ENCODE results near the gene ACSM2B. TPM values are rescaled to one million over a fixed set of nuclear protein-coding genes. Genes with fewer than 3 reads are reported as not detected.
"Not testable (repeated sequence)": the region's sequence is repeated elsewhere in the genome, so short reads cannot be mapped to it uniquely, and the experiment has no call there.

The ACSM2B gene
- total and polyA plus RNA-seq, 8 donors = 0.21 to 0.76 (median 0.53) TPM; not detected in 4

- H3K27ac ChIP-seq = no peak overlapping the region
- H3K4me1 ChIP-seq = no peaks in the 10 kb centered on the region
- no peak overlapping the region for H3K4me3 ChIP-seq
- FAIRE-seq = no peak
- no peaks in the 10 kb centered on the region for H3K9me3 ChIP-seq
- no peak for TF ChIP-seq CTCF (IDR thresholded peaks at IDR 0.05)
- 77 to 86% methylated on average over 1 of the region's 1 CpG for WGBS, 2 donors
- H3K36me3 ChIP-seq = no peaks in the 10 kb centered on the region
- peak in 1 of 6 donors; percentile 13 for DNase-seq
- no peaks in the 10 kb centered on the region for H3K27me3 ChIP-seq
- intact Hi-C loops (cut with DNase I) = no loop called here
- ATAC-seq = no peak
Observed at GRCh38 chr16:20504418-20504817, 71.7 kb downstream of the ACSM2B start.

DNA sequence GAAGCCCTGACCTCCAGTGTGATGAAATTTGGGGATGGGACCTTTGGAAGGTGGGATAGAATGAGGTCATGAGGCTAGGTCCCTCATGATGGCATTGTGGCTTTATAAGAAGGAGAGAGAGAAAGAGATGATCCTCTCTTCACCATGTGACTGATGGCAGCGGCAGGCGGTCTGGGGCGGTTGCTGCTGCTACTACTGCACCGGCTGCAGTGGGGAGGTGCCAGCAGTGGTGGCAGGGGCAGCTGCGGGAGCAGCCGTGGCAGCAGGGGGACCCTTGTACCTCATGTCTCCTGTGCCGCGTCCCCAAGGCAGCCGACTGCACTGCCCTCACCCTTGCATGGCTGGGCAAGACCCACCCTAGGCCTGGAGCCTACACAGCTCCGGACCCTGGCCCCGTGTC is 84.7 kb downstream of the ACSM2B start:
- FAIRE-seq; H3K27ac ChIP-seq; intact Hi-C loops (cut with DNase I); H3K4me1 ChIP-seq; H3K4me3 ChIP-seq; H3K27me3 ChIP-seq; H3K36me3 ChIP-seq; ATAC-seq; H3K9me3 ChIP-seq; DNase-seq: not testable (repeated sequence)
- WGBS, 2 donors = no CpG with 5 or more reads among the region's 11 CpGs

DNA sequence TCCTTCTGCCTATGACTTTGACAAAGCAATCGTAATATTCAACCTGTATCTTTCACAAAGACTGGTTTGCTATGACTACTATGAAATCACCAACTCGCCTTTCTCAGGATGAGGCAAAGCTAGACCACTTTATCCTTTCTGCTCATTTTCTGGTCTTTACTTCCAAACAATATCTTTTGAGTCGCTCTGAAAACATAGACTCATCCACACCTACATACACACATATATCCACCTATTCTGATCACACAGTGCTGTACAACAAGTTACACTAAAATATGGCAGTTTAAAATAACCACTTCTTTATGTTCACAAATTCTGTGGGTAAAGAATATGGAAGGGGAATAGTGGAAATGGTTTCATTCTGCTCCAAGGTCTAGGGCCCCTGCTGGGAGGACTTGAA is 85.2 kb downstream of the ACSM2B start:
- FAIRE-seq; intact Hi-C loops (cut with DNase I): not testable (repeated sequence)

More for the DNA sequence above, 85.2 kb downstream of the ACSM2B start:
- H3K27me3 ChIP-seq, H3K9me3 ChIP-seq, H3K36me3 ChIP-seq, ATAC-seq, DNase-seq, H3K27ac ChIP-seq, H3K4me3 ChIP-seq, H3K4me1 ChIP-seq: not testable (repeated sequence)
- no CpG with 5 or more reads among the region's 3 CpGs for whole genome bisulfite sequencing, 2 donors

Other genes starting within 250 kb of the ACSM2B start
- gene GP2, start 248.9 kb downstream of the ACSM2B start, total RNA-seq = over 10,000 TPM; 14,691 to 38,505 (median 27,302) TPM
- gene GP2, start 248.9 kb downstream of the ACSM2B start, polyA plus RNA-seq = over 10,000 TPM in 1 of 2 donors, 1,000 to 10,000 TPM in 1; 7,130 to 10,292 TPM
- 1 to 10 TPM; 1.3 to 9.6 (median 3.4) TPM for gene UMOD, start 223.7 kb downstream of the ACSM2B start, total RNA-seq
- 1 to 10 TPM; 2.3 to 5.5 TPM for gene UMOD, start 223.7 kb downstream of the ACSM2B start, polyA plus RNA-seq
- not detected for gene PDILT, start 171.6 kb downstream of the ACSM2B start, total RNA-seq
- gene PDILT, start 171.6 kb downstream of the ACSM2B start, polyA plus RNA-seq = not detected
- gene ACSM5, start 166.8 kb downstream of the ACSM2B start, total RNA-seq = 1 to 10 TPM in 1 of 6 donors, under 1 TPM in 5; 0.25 to 1.0 (median 0.68) TPM
- 1 to 10 TPM; 1.0 to 1.3 TPM for gene ACSM5, start 166.8 kb downstream of the ACSM2B start, polyA plus RNA-seq
- gene ACSM2A, start 124.8 kb downstream of the ACSM2B start, total RNA-seq = under 1 TPM in 1 of 6 donors, not detected in 5; 0.28 TPM
- gene ACSM2A, start 124.8 kb downstream of the ACSM2B start, polyA plus RNA-seq = under 1 TPM in 1 of 2 donors, not detected in 1; 0.56 TPM
- 1 to 10 TPM in 3 of 6 donors, under 1 TPM in 3; 0.54 to 1.6 (median 0.87) TPM for gene ACSM1, start 121.3 kb upstream of the ACSM2B start, total RNA-seq
- 1 to 10 TPM in 1 of 2 donors, under 1 TPM in 1; 0.72 to 1.1 TPM for gene ACSM1, start 121.3 kb upstream of the ACSM2B start, polyA plus RNA-seq
- gene THUMPD1, start 165.5 kb upstream of the ACSM2B start, total RNA-seq = 10 to 100 TPM; 13.5 to 19.7 (median 15.9) TPM
- 10 to 100 TPM; 11.0 to 18.1 TPM for gene THUMPD1, start 165.5 kb upstream of the ACSM2B start, polyA plus RNA-seq
- gene ACSM3, start 187.6 kb upstream of the ACSM2B start, total RNA-seq = 100 to 1,000 TPM in 1 of 6 donors, 10 to 100 TPM in 5; 39.1 to 104 (median 44.1) TPM
- 10 to 100 TPM; 50.0 to 67.5 TPM for gene ACSM3, start 187.6 kb upstream of the ACSM2B start, polyA plus RNA-seq
- gene ERI2, start 230.1 kb upstream of the ACSM2B start, total RNA-seq = 10 to 100 TPM in 3 of 6 donors, 1 to 10 TPM in 3; 7.9 to 12.1 (median 10.0) TPM
- 1 to 10 TPM; 8.3 to 8.7 TPM for gene ERI2, start 230.1 kb upstream of the ACSM2B start, polyA plus RNA-seq
- gene REXO5, start 230.2 kb upstream of the ACSM2B start, total RNA-seq = 1 to 10 TPM in 4 of 6 donors, under 1 TPM in 2; 0.88 to 4.9 (median 1.7) TPM
- gene REXO5, start 230.2 kb upstream of the ACSM2B start, polyA plus RNA-seq = 1 to 10 TPM; 2.5 to 2.8 TPM